Thoracic aorta (tissue), 2 donors: ENCODE results near the gene EXOC4. TPM values are rescaled to one million over a fixed set of nuclear protein-coding genes. Genes with fewer than 3 reads are reported as not detected.

Source experiments
- ATAC-seq: fragments of 150-250 bp; one replicate; pipeline ENCODE4 v1.8.0; 2017; ENCODE audit warnings: low read depth; ENCODE audit not compliant: insufficient number of reproducible peaks, low FRiP score
- DNase-seq: peaks from one replicate; pipeline ENCODE4 v3.0.0-alpha.2; 2020; ENCODE audit warnings: low spot score
- H3K27ac ChIP-seq, 2 donors: fragments of 200-600 bp; sonication (generic); 1 replicate in 1 of 2; 2 replicates in 1 of 2; pipeline ENCODE4 v1.5.1; 2016; ENCODE audit warnings: mild to moderate bottlenecking in 2 of 2, moderate library complexity in 2 of 2
- H3K27me3 ChIP-seq: fragments of 200-600 bp; sonication (generic); replicated peaks from 2 replicates; pipeline ENCODE4 v1.6.0; 2016; ENCODE audit warnings: mild to moderate bottlenecking; ENCODE audit not compliant: insufficient read depth
- H3K36me3 ChIP-seq: fragments of 200-600 bp; sonication (generic); one replicate; pipeline ENCODE4 v1.5.1; 2016
- H3K4me1 ChIP-seq, 2 donors: fragments of 200-600 bp; sonication (generic); 1 replicate in 1 of 2; 2 replicates in 1 of 2; pipeline versions ENCODE4 v1.5.1 to v1.6.0; 2016; ENCODE audit warnings: low read depth in 2 of 2, mild to moderate bottlenecking in 1 of 2; ENCODE audit not compliant: control insufficient read depth in 1 of 2
- H3K4me3 ChIP-seq: fragments of 200-600 bp; sonication (generic); 2 replicates; pipeline ENCODE4 v1.5.1; 2016; ENCODE audit warnings: mild to moderate bottlenecking
- H3K9me3 ChIP-seq: fragments of 200-600 bp; sonication (generic); 2 replicates; pipeline ENCODE4 v1.5.1; 2016
- total RNA-seq, 2 donors: library from RNA; depleted of rRNA; stranded (reverse); fragments of >200 nt; gene quantifications; one replicate each; pipeline versions ENCODE4 v1.1.0 to v1.2.3, GENCODE V29; 2016
- TF ChIP-seq, protein P1 (sequence below): fragments of 200-600 bp; sonication (generic); IDR thresholded peaks from one replicate; pipeline ENCODE4 v1.5.1; 2019; ENCODE audit warnings: antibody characterized with exemption

The EXOC4 gene
- total RNA-seq, 2 donors from 2014 or later = 65.3 to 72.8 TPM

DNA sequence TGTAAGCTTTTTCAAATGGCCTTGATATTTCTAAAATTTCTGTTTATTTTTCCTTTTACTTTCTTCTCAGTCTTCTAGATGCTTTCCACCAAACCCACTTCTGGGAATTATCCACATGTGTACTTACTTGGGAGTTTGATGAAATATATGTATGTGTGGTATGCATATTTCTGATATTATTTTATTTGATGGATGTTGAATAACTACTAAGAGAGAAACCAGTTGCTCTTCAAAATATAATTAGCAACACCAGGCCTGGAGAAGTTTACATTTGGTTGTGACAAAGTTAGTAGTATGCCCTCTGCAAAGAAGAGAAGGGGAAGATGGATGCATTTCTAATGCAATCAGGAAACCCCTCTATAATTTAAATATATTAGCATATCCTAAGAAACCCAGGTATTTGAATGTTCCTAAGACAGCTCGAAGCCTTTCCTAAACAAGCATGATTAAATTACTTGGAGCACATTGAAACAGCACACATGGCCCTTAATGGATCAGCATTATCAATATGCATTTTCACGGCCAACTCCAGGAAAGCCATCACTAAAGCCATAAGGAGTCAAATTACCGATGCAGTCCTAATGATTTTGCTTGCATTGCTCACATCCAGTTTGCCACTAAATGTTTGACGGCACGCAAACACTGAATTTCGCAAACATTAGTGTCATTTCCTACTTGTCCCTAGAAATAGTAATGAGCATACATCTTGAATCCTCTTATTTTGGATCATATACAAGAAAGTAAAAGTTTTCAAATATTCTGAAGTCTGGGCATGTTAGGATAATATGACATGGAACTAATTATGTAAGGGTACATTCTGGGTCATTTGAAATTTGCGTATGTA, 393.8 kb downstream of the EXOC4 start:
- DNase-seq (no peak), ATAC-seq (no peak)
- H3K36me3 ChIP-seq = no peaks in the 10 kb centered on the region
- H3K9me3 ChIP-seq = no peaks in the 10 kb centered on the region
- H3K27ac ChIP-seq = no peak overlapping the region
- TF ChIP-seq, protein P1, sequence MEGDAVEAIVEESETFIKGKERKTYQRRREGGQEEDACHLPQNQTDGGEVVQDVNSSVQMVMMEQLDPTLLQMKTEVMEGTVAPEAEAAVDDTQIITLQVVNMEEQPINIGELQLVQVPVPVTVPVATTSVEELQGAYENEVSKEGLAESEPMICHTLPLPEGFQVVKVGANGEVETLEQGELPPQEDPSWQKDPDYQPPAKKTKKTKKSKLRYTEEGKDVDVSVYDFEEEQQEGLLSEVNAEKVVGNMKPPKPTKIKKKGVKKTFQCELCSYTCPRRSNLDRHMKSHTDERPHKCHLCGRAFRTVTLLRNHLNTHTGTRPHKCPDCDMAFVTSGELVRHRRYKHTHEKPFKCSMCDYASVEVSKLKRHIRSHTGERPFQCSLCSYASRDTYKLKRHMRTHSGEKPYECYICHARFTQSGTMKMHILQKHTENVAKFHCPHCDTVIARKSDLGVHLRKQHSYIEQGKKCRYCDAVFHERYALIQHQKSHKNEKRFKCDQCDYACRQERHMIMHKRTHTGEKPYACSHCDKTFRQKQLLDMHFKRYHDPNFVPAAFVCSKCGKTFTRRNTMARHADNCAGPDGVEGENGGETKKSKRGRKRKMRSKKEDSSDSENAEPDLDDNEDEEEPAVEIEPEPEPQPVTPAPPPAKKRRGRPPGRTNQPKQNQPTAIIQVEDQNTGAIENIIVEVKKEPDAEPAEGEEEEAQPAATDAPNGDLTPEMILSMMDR = no peak
- H3K27me3 ChIP-seq = no peaks in the 10 kb centered on the region
- H3K4me3 ChIP-seq = no peak overlapping the region
- H3K4me1 ChIP-seq = peaks cover 4 to 12% of the 10 kb centered on the region in 2 donors

DNA sequence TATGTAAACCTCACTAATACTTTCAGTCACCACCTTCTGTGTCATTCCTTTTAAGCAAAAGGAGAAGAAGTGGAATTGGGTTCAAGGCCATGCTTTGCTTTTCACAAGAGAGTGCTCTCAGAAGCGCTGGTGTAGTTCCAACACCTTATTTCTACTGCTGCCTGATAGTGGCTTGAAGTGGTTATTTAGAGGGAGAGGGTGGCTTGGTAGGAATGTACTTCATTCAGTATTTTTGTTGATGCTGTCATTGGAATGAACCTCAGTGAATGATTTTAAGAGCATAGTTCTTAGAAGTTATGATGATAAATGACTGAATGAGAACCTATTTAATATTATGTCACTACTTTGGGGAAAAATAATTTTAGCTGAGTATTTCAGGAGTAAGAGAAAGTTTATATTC, 396.7 kb downstream of the EXOC4 start:
- Histone ChIP-seq H3K4me3 (no peak overlapping the region), H3K27ac (no peak overlapping the region), H3K9me3 (no peaks in the 10 kb centered on the region), H3K27me3 (no peaks in the 10 kb centered on the region), H3K36me3 (no peaks in the 10 kb centered on the region), H3K4me1 (peaks cover 4 to 12% of the 10 kb centered on the region in 2 donors)
- ATAC-seq (no peak), DNase-seq (no peak)
- TF ChIP-seq, protein P1 = no peak

DNA sequence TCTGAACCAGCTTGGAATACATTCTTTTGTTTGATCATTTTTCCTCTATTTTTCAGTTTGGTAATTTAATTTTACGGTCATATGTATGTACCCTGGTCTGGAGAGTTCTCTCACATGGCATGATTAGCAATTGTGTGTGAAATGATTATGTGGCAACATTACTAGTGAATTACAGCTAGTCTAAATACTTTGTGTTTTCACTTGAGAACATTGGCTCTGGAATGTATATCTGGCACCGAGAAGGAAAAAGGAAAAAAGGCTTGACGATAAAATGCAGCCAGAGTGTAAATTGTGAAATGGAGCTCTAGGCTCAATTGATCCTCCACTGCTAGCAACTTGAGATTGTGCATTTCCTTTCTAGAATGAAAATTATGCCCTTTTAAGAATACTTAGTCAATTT, 397.2 kb downstream of the EXOC4 start:
- DNase-seq = no peak
- Histone ChIP-seq H3K4me3 (no peak overlapping the region), H3K27me3 (no peaks in the 10 kb centered on the region), H3K4me1 (peaks cover 4 to 12% of the 10 kb centered on the region in 2 donors), H3K36me3 (no peaks in the 10 kb centered on the region), H3K9me3 (no peaks in the 10 kb centered on the region), H3K27ac (no peak overlapping the region)
- TF ChIP-seq, protein P1 = no peak
- ATAC-seq = no peak

DNA sequence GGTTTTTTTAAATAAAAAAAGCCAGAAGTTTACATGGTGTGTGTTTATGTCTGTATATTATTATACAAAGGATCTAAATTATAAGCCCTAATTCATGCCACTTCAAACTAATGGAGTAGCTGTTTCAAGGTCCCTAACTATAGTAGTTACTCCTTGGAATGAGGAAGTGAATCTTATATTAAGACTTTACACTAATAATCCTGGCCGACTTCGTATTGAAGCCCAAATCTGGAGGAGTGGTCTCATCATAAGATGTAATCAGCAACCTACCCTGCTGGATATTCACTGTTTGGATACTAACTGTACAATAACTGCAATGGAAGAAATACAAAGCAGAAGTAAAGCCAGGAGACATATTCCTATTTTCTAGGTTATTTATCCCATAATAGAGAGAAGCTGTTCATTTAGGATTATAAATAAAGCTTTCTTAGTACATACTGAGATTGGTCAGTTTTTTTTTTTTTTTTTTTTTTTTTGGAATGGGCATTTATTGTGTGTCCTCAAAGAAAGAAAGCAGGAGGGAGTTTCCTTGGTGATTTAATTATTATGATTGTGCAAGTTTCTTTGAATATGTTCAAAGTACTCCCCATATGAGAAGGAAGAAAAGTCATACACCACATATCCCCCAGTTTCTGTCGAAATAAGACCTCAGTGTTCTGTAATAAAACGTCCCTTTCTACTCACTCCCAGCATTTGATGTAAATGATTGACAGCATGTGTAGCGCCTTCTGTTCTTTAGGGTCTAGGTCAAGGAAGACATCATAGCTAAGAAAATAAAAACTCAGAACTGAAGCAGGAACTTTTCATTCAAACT, 397.8 kb downstream of the EXOC4 start:
- Histone ChIP-seq H3K4me3 (no peak overlapping the region), H3K4me1 (peaks cover 4 to 12% of the 10 kb centered on the region in 2 donors), H3K27ac (no peak overlapping the region), H3K36me3 (no peaks in the 10 kb centered on the region), H3K27me3 (no peaks in the 10 kb centered on the region), H3K9me3 (no peaks in the 10 kb centered on the region)
- no peak for ATAC-seq
- DNase-seq = no peak
- TF ChIP-seq, protein P1 = no peak

DNA sequence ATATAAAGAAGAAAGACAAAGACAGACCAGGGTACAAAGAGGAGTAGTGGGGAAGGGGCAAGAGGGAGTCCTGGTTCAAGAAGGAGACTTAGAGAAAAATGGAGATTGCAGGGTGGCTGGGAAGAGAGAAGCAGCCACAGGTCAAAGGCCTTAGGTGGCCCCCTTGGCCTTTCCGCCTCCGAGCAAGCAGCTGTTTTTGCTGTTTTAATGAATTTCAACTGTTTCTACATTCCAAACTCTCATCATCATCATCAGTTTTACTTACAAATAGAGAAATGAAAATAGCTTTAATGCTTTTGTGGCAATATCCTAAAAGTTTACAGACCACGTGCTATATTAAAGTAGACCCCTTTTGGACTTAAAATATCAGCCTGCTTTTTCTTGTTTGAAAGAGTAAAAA, 399.7 kb downstream of the EXOC4 start:
- peaks cover 4 to 12% of the 10 kb centered on the region in 2 donors for H3K4me1 ChIP-seq
- no peaks in the 10 kb centered on the region for H3K9me3 ChIP-seq
- no peak overlapping the region for H3K4me3 ChIP-seq
- no peak overlapping the region for H3K27ac ChIP-seq
- ATAC-seq (no peak), DNase-seq (no peak)
- TF ChIP-seq, protein P1 = no peak
- no peaks in the 10 kb centered on the region for H3K27me3 ChIP-seq
- no peaks in the 10 kb centered on the region for H3K36me3 ChIP-seq
